AG04450 (cell line): Measurements from ENCODE around the gene FUCA1. TPM values are rescaled to one million over a fixed set of nuclear protein-coding genes. Genes with fewer than 3 reads are reported as not detected.

ENCODE experiments used
- CTCF ChIA-PET: fragments of 300-600, 350-600 bp; formaldehyde crosslinking; extraction: SDS; loops from one replicate; lab custom pipeline; 2022; ENCODE audit warnings: antibody characterized with exemption, inconsistent platforms; lab: Charles Lee
- POLR2A ChIA-PET: fragments of 350-600 bp; formaldehyde crosslinking; extraction: SDS; loops from one replicate; lab custom pipeline; 2021; ENCODE audit warnings: antibody characterized with exemption, inconsistent platforms; lab: Yijun Ruan, JAX
- DNase-seq: peaks from one replicate; pipeline ENCODE4 v3.0.0-alpha.2; 2011; ENCODE audit warnings: low read depth, low spot score
- H3K27ac ChIP-seq: one replicate; pipeline ENCODE4 v1.5.1; 2012; ENCODE audit warnings: low read depth, low read length, control low read depth
- H3K27me3 ChIP-seq: one replicate; pipeline ENCODE4 v1.6.0; 2012; ENCODE audit warnings: low read length; ENCODE audit not compliant: control insufficient read depth, insufficient read depth
- H3K4me3 ChIP-seq: 2 replicates; pipeline ENCODE4 v1.5.1; 2011; ENCODE audit warnings: mild to moderate bottlenecking, low read depth, low read length, control low read depth
- H3K9me3 ChIP-seq: 2 replicates; pipeline ENCODE4 v1.5.1; 2012; ENCODE audit warnings: low read length; ENCODE audit not compliant: control insufficient read depth, insufficient read depth
- CTCF ChIP-seq: IDR thresholded peaks from 2 replicates; pipeline ENCODE4 v1.5.1; 2011; ENCODE audit warnings: low read depth, low read length, control low read depth, inconsistent platforms
- polyA plus RNA-seq: library from polyadenylated mRNA; depleted of rRNA; stranded (reverse); fragments of >200 nt; gene quantifications from 2 replicates; pipeline ENCODE4 v1.2.3, GENCODE V29; 2011

The FUCA1 gene
- polyA plus RNA-seq, 1 experiment = 3.9 TPM

- no peak for TF ChIP-seq CTCF
- CTCF ChIA-PET = no interaction called here
- Histone ChIP-seq H3K4me3 (no peak overlapping the region), H3K27me3 (peaks cover 35% of the 10 kb centered on the region), H3K9me3 (no peaks in the 10 kb centered on the region), H3K27ac (no peak overlapping the region)
- DNase-seq = no peak
- POLR2A ChIA-PET = no interaction called here
Measured at GRCh38 chr1:23896491-23896890, 28.4 kb upstream of the FUCA1 start.

- H3K4me3 ChIP-seq = no peak overlapping the region
- ChIA-PET POLR2A (no interaction called here), CTCF (no interaction called here)
- no peak for DNase-seq
- H3K9me3 ChIP-seq = no peaks in the 10 kb centered on the region
- H3K27ac ChIP-seq = no peak overlapping the region
- peaks cover 30% of the 10 kb centered on the region for H3K27me3 ChIP-seq
- TF ChIP-seq CTCF = no peak
Measured at GRCh38 chr1:23895993-23896392, 27.9 kb upstream of the FUCA1 start.

GRCh38 chr1:23895082-23895481, 27.0 kb upstream of the FUCA1 start:
- no peak for TF ChIP-seq CTCF
- Histone ChIP-seq H3K27ac (no peak overlapping the region), H3K4me3 (no peak overlapping the region), H3K9me3 (no peaks in the 10 kb centered on the region), H3K27me3 (peaks cover 28% of the 10 kb centered on the region)
- ChIA-PET CTCF (no interaction called here), POLR2A (no interaction called here)
- no peak for DNase-seq

GRCh38 chr1:23889074-23889473, 21.0 kb upstream of the FUCA1 start:
- Histone ChIP-seq H3K27ac (no peak overlapping the region), H3K27me3 (peaks cover 49% of the 10 kb centered on the region), H3K4me3 (no peak overlapping the region), H3K9me3 (no peaks in the 10 kb centered on the region)
- ChIA-PET CTCF (no interaction called here), POLR2A (no interaction called here)
- DNase-seq = no peak
- no peak for TF ChIP-seq CTCF

GRCh38 chr1:23885222-23885621, 17.1 kb upstream of the FUCA1 start:
- ChIA-PET POLR2A (no interaction called here), CTCF (no interaction called here)
- Histone ChIP-seq H3K27me3 (peaks cover 34% of the 10 kb centered on the region), H3K4me3 (no peak overlapping the region), H3K27ac (no peak overlapping the region), H3K9me3 (no peaks in the 10 kb centered on the region)
- no peak for TF ChIP-seq CTCF
- no peak for DNase-seq
